ENCODE measurements around the gene APBA3.

DNA sequence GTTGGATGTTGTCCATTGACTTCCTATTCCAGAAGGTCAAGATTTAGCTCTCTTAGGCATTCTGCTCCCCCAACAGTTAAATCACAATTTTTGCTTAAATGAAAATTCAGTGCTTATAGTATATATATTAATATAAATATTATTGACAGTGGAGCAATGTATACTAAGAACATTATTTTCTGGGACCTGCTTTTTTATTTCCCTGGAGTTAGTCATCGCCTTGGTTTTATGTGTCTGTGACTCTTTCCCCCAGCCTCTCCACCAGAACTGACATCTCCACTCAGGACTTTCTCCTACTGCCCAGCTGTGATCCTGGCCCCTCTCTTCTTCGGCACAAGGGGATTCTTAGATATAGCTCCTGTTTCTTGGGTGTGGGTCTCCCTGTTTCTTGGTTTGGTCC is 34.9 kb upstream of the APBA3 start:
- TF ChIP-seq CTCF (IDR thresholded peaks at IDR 0.05) (no peak), POLR2A (IDR thresholded peaks at IDR 0.05) (no peak)

All from testis (tissue), 2 donors.